ENCODE measurements around the gene MLLT10. TPM values are rescaled to one million over a fixed set of nuclear protein-coding genes. Genes with fewer than 3 reads are reported as not detected.

The MLLT10 gene
- polyA plus RNA-seq, 1 donor: 39.4 TPM

DNA sequence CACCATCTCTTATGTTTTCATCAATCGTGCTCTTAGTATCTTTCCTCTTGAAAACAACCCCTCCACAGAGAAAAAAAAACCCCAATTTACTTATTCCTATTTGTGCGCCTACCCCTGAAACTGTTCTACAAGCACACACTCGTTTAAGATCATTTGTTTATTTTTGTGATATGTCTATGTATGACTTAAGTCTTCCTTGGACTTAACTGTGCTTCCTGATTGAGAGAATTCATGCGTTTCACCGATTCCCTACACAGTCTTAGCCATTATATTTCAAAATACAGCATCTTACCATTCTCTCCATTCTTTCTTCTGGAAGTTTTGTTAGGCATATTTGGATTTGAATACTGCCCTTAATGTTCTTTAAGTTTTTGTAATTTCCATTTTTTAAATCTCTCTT, 159.4 kb downstream of the MLLT10 start:
- peaks cover 8% of the 10 kb centered on the region for H3K36me3 ChIP-seq (ENCODE audit: control insufficient read depth, insufficient read depth, low read length)

DNA sequence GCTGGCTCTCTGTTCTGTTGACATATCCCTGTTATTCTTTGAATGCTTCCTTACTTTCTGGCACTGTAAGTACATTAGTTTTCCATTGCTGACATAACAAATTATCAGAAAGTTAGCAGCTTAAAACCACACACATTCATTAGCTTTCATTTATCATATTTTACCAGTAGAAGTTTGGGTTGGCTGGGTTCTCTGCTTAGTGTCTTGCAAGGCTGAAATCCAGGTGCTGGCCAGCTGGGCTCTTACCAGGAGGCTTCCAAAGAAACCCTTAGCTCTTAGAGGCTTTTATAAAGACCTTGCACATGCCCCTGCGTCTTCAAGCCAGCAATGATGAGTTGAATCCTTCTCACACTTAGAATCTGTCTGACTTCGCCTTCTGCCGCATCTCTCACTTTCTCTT, 160.6 kb downstream of the MLLT10 start:
- Histone ChIP-seq H3K27me3 (ENCODE audit: control insufficient read depth, insufficient read depth, low read length) (no peaks in the 10 kb centered on the region), H3K4me1 (ENCODE audit: control insufficient read depth, insufficient read depth, low read length) (no peaks in the 10 kb centered on the region), H3K4me3 (ENCODE audit: low read length) (no peak overlapping the region), H3K27ac (ENCODE audit: low read length) (no peak overlapping the region), H3K36me3 (ENCODE audit: control insufficient read depth, insufficient read depth, low read length) (peaks cover 6% of the 10 kb centered on the region), H3K9me3 (ENCODE audit: control insufficient read depth, low read depth, low read length) (peaks cover 2% of the 10 kb centered on the region)
- WGBS (ENCODE audit: insufficient coverage, low lambda C conversion rate): 83% methylated on average over 1 of the region's 3 CpGs
- no peak for DNase-seq

More for the DNA sequence above, 159.4 kb downstream of the MLLT10 start:
- H3K9me3 ChIP-seq (ENCODE audit: control insufficient read depth, low read depth, low read length): no peaks in the 10 kb centered on the region
- DNase-seq: no peak
- no peak overlapping the region for H3K4me3 ChIP-seq (ENCODE audit: low read length)
- WGBS (ENCODE audit: insufficient coverage, low lambda C conversion rate): 80% methylated on average over 3 of the region's 5 CpGs
- H3K27ac ChIP-seq (ENCODE audit: low read length): no peak overlapping the region
- no peaks in the 10 kb centered on the region for H3K27me3 ChIP-seq (ENCODE audit: control insufficient read depth, insufficient read depth, low read length)
- H3K4me1 ChIP-seq (ENCODE audit: control insufficient read depth, insufficient read depth, low read length): no peaks in the 10 kb centered on the region

DNA sequence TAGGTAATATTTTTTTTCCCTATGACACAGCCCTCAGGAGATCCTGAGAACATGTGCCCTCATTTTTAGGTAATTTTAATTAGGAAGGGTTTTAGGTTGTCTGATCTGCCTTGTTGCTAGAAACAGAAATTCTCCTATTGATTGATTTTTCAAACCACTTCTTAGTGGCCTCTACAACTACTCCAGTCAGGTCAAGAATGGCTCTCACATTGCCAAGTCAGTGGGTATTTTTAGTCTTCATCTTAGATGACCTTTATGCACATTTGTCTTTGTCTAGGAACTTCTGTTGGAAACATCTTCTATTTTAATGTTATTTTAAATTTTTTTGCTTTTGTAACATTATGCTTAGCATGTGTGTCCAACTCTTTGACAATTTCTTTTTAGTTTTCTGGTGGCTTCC, 162.3 kb downstream of the MLLT10 start:
- no peaks in the 10 kb centered on the region for H3K27me3 ChIP-seq (ENCODE audit: control insufficient read depth, insufficient read depth, low read length)
- H3K27ac ChIP-seq (ENCODE audit: low read length): no peak overlapping the region
- H3K9me3 ChIP-seq (ENCODE audit: control insufficient read depth, low read depth, low read length): peaks cover 8% of the 10 kb centered on the region
- no peak for DNase-seq
- no peaks in the 10 kb centered on the region for H3K4me1 ChIP-seq (ENCODE audit: control insufficient read depth, insufficient read depth, low read length)
- peaks cover 6% of the 10 kb centered on the region for H3K36me3 ChIP-seq (ENCODE audit: control insufficient read depth, insufficient read depth, low read length)
- no peak overlapping the region for H3K4me3 ChIP-seq (ENCODE audit: low read length)

DNA sequence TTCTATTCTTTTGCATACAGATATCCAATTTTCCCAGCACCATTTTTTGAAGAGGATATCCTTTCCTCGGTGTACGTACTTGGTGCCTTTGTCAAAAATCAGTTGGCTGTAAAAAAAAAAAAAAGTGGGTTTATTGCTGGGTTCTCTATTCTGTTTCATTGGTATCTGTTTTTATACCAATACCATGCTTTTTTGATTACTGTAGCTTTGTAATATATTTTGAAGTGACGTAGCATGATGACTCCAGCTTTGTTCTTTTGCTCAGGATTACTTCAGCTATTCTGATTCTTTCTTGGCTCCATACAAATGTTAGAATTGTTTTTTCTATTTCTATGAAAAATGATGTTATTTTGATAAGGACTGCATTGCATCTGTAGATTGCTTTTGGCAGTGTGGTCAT, 165.5 kb downstream of the MLLT10 start:
- Histone ChIP-seq H3K27me3 (ENCODE audit: control insufficient read depth, insufficient read depth, low read length) (no peaks in the 10 kb centered on the region), H3K4me3 (ENCODE audit: low read length) (no peak overlapping the region), H3K36me3 (ENCODE audit: control insufficient read depth, insufficient read depth, low read length) (peaks cover 2% of the 10 kb centered on the region), H3K9me3 (ENCODE audit: control insufficient read depth, low read depth, low read length) (peaks cover 8% of the 10 kb centered on the region), H3K4me1 (ENCODE audit: control insufficient read depth, insufficient read depth, low read length) (no peaks in the 10 kb centered on the region), H3K27ac (ENCODE audit: low read length) (no peak overlapping the region)
- no peak for DNase-seq
- WGBS (ENCODE audit: insufficient coverage, low lambda C conversion rate): 100% methylated on average over 2 of the region's 3 CpGs

GRCh38 chr10:21700474-21700873, 166.4 kb downstream of the MLLT10 start:
- no CpG with 5 or more reads among the region's 2 CpGs for WGBS (ENCODE audit: insufficient coverage, low lambda C conversion rate)
- H3K4me3 ChIP-seq (ENCODE audit: low read length): no peak overlapping the region
- H3K27me3 ChIP-seq (ENCODE audit: control insufficient read depth, insufficient read depth, low read length): no peaks in the 10 kb centered on the region

GRCh38 chr10:21702633-21703111, 168.6 kb downstream of the MLLT10 start:
- H3K4me1 ChIP-seq (ENCODE audit: control insufficient read depth, insufficient read depth, low read length): no peaks in the 10 kb centered on the region
- peaks cover 8% of the 10 kb centered on the region for H3K9me3 ChIP-seq (ENCODE audit: control insufficient read depth, low read depth, low read length)
- H3K4me3 ChIP-seq (ENCODE audit: low read length): no peak overlapping the region
- no peaks in the 10 kb centered on the region for H3K27me3 ChIP-seq (ENCODE audit: control insufficient read depth, insufficient read depth, low read length)
- DNase-seq: no peak
- H3K27ac ChIP-seq (ENCODE audit: low read length): no peak overlapping the region
- peaks cover 14% of the 10 kb centered on the region for H3K36me3 ChIP-seq (ENCODE audit: control insufficient read depth, insufficient read depth, low read length)
- 100% methylated on average over 2 of the region's 2 CpGs for whole genome bisulfite sequencing (ENCODE audit: insufficient coverage, low lambda C conversion rate)

More at GRCh38 chr10:21700474-21700873, 166.4 kb downstream of the MLLT10 start:
- Histone ChIP-seq H3K36me3 (ENCODE audit: control insufficient read depth, insufficient read depth, low read length) (peaks cover 9% of the 10 kb centered on the region), H3K27ac (ENCODE audit: low read length) (no peak overlapping the region), H3K9me3 (ENCODE audit: control insufficient read depth, low read depth, low read length) (peaks cover 8% of the 10 kb centered on the region), H3K4me1 (ENCODE audit: control insufficient read depth, insufficient read depth, low read length) (no peaks in the 10 kb centered on the region)
- DNase-seq: no peak

DNA sequence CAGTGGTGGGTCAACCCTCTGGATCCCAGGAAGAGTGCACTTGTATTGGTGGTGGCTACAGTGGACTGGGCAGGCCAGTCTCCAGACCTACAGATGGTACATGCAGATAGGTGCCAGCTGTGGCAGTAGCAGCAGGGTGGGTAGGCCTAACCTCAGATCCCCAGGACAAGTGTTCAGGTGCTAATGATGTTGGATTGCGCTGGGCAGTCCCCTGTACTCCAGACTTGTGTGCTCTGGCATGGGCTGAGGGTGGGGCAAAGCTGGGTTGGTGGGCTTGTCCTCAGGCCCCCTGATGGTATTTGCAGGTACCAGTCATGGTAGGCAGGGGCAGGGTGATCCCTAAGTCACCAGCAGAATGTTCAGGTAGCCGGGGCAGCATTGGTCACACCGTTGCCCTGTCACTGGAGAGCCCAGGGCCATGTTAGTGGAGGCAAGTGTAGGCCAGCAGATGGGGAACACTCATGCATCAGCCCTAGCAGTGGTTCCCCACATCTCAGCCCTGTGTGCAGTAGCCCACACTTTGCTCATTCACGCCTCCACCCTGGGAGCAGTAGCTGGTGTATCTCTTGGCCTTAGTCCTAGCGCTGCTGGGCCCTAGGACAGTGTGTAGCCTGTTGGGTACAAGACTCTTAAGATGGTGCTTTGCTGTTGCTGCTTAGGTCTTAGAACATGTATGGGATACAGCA, 171.3 kb downstream of the MLLT10 start:
- peaks cover 17% of the 10 kb centered on the region for H3K36me3 ChIP-seq (ENCODE audit: control insufficient read depth, insufficient read depth, low read length)
- H3K27me3 ChIP-seq (ENCODE audit: control insufficient read depth, insufficient read depth, low read length): no peaks in the 10 kb centered on the region
- H3K4me3 ChIP-seq (ENCODE audit: low read length): no peak overlapping the region
- H3K4me1 ChIP-seq (ENCODE audit: control insufficient read depth, insufficient read depth, low read length): no peaks in the 10 kb centered on the region
- WGBS (ENCODE audit: insufficient coverage, low lambda C conversion rate): no CpG with 5 or more reads among the region's 5 CpGs
- H3K9me3 ChIP-seq (ENCODE audit: control insufficient read depth, low read depth, low read length): peaks cover 3% of the 10 kb centered on the region
- DNase-seq: no peak
- H3K27ac ChIP-seq (ENCODE audit: low read length): no peak overlapping the region

GRCh38 chr10:21705828-21706176, 171.8 kb downstream of the MLLT10 start:
- peaks cover 3% of the 10 kb centered on the region for H3K9me3 ChIP-seq (ENCODE audit: control insufficient read depth, low read depth, low read length)
- H3K4me1 ChIP-seq (ENCODE audit: control insufficient read depth, insufficient read depth, low read length): no peaks in the 10 kb centered on the region
- peaks cover 19% of the 10 kb centered on the region for H3K36me3 ChIP-seq (ENCODE audit: control insufficient read depth, insufficient read depth, low read length)
- H3K27ac ChIP-seq (ENCODE audit: low read length): no peak overlapping the region
- no peaks in the 10 kb centered on the region for H3K27me3 ChIP-seq (ENCODE audit: control insufficient read depth, insufficient read depth, low read length)
- WGBS (ENCODE audit: insufficient coverage, low lambda C conversion rate): no CpG with 5 or more reads among the region's 2 CpGs
- no peak for DNase-seq
- H3K4me3 ChIP-seq (ENCODE audit: low read length): no peak overlapping the region

- Histone ChIP-seq H3K4me3 (ENCODE audit: low read length) (no peak overlapping the region), H3K4me1 (ENCODE audit: control insufficient read depth, insufficient read depth, low read length) (no peaks in the 10 kb centered on the region), H3K27me3 (ENCODE audit: control insufficient read depth, insufficient read depth, low read length) (no peaks in the 10 kb centered on the region), H3K27ac (ENCODE audit: low read length) (no peak overlapping the region), H3K9me3 (ENCODE audit: control insufficient read depth, low read depth, low read length) (no peaks in the 10 kb centered on the region), H3K36me3 (ENCODE audit: control insufficient read depth, insufficient read depth, low read length) (peaks cover 19% of the 10 kb centered on the region)
- no peak for DNase-seq
- WGBS (ENCODE audit: insufficient coverage, low lambda C conversion rate): 100% methylated on average over 1 of the region's 3 CpGs
Measured at GRCh38 chr10:21707498-21707897, 173.5 kb downstream of the MLLT10 start.

GRCh38 chr10:21712975-21713374, 178.9 kb downstream of the MLLT10 start:
- WGBS (ENCODE audit: insufficient coverage, low lambda C conversion rate): 87% methylated on average over 3 of the region's 4 CpGs
- Histone ChIP-seq H3K27ac (ENCODE audit: low read length) (no peak overlapping the region), H3K9me3 (ENCODE audit: control insufficient read depth, low read depth, low read length) (no peaks in the 10 kb centered on the region), H3K4me3 (ENCODE audit: low read length) (no peak overlapping the region), H3K36me3 (ENCODE audit: control insufficient read depth, insufficient read depth, low read length) (peaks cover 16% of the 10 kb centered on the region), H3K27me3 (ENCODE audit: control insufficient read depth, insufficient read depth, low read length) (no peaks in the 10 kb centered on the region), H3K4me1 (ENCODE audit: control insufficient read depth, insufficient read depth, low read length) (no peaks in the 10 kb centered on the region)
- no peak for DNase-seq

- Histone ChIP-seq H3K36me3 (ENCODE audit: control insufficient read depth, insufficient read depth, low read length) (peaks cover 15% of the 10 kb centered on the region), H3K27me3 (ENCODE audit: control insufficient read depth, insufficient read depth, low read length) (no peaks in the 10 kb centered on the region), H3K27ac (ENCODE audit: low read length) (no peak overlapping the region), H3K4me3 (ENCODE audit: low read length) (no peak overlapping the region), H3K4me1 (ENCODE audit: control insufficient read depth, insufficient read depth, low read length) (peaks cover 2% of the 10 kb centered on the region), H3K9me3 (ENCODE audit: control insufficient read depth, low read depth, low read length) (no peaks in the 10 kb centered on the region)
- WGBS (ENCODE audit: insufficient coverage, low lambda C conversion rate): no CpG with 5 or more reads among the region's 2 CpGs
- peak in 1 of 2 donors; percentile 10 for DNase-seq
Measured at GRCh38 chr10:21715531-21716195, 181.6 kb downstream of the MLLT10 start.
